Ovary (tissue), 9 donors: ENCODE data around the gene FAM8A1. TPM values are rescaled to one million over a fixed set of nuclear protein-coding genes. Genes with fewer than 3 reads are reported as not detected.
"Not testable (repeated sequence)": the region's sequence is repeated elsewhere in the genome, so short reads cannot be mapped to it uniquely, and the experiment has no call there.

ENCODE experiments used
- DNase-seq, 5 donors: peaks; one replicate each; pipeline ENCODE4 v3.0.0-alpha.2; 2019 to 2020
- H3K27ac ChIP-seq, 2 donors: fragments of 200-600 bp; one replicate each; pipeline versions ENCODE4 v1.5.1 to v1.8.0; 2019 to 2022
- H3K27me3 ChIP-seq: fragments of 200-600 bp; one replicate; pipeline ENCODE4 v1.8.0; 2022
- H3K36me3 ChIP-seq: fragments of 200-600 bp; sonication (generic); one replicate; pipeline ENCODE4 v1.5.1; 2019
- H3K4me1 ChIP-seq: one replicate; pipeline ENCODE4 v1.8.1; 2013; ENCODE audit warnings: mild to moderate bottlenecking, moderate library complexity; ENCODE audit not compliant: insufficient read depth
- H3K4me3 ChIP-seq: fragments of 200-600 bp; sonication (generic); one replicate; pipeline ENCODE4 v1.5.1; 2017
- H3K9me3 ChIP-seq, 2 donors: fragments of 200-600 bp in 1 of 2; sonication (generic) in 1 of 2; one replicate each; pipeline versions ENCODE4 v1.5.1 to v1.8.1; 2013 to 2019; ENCODE audit warnings: mild to moderate bottlenecking in 1 of 2, moderate library complexity in 1 of 2
- EP300 ChIP-seq: sonication (generic); formaldehyde crosslinking; IDR thresholded peaks from one replicate; pipeline ENCODE4 v1.6.1; 2017; ENCODE audit warnings: antibody characterized with exemption
- POLR2A ChIP-seq: fragments of 450-650 bp; IDR thresholded peaks from one replicate; pipeline ENCODE4 v1.6.1; 2017; ENCODE audit warnings: antibody characterized with exemption, mild to moderate bottlenecking, moderate library complexity
- WGBS, 3 donors: extraction: QIAGEN DNeasy Blood & Tissue Kit in 1 of 3; methylation state at CpG; one replicate each; pipeline versions ENCODE4 v1.1.5 to v1.1.7; 2013 to 2017; 5-methylcytosine and 5-hydroxymethylcytosine counted together
- intact Hi-C, 4 donors: fragments of 100-400 bp; cut with DNase I; formaldehyde crosslinking; loops; one replicate each; pipeline versions ENCODE4 v1.11.0 to v1.15.1; 2022 to 2023
- polyA plus RNA-seq, 2 donors: library from polyadenylated mRNA; stranded (reverse); fragments of 200-250 nt in 1 of 2; fragments of 350-450 nt in 1 of 2; fragmentation: Illumina TruSeq in 1 of 2; extraction: RNeasy Lipid Tissue Mini Kit (QIAGEN cat#74804) in 1 of 2; gene quantifications; one replicate each; pipeline ENCODE4 v1.2.3, GENCODE V29; 2013 to 2014
- total RNA-seq, 7 donors: library from RNA; depleted of rRNA in 2 of 7; stranded (reverse); fragments of >200 nt in 2 of 7; fragmentation: NEBNext Ultra II Directional in 3 of 7; extraction: Animal tissue kit (Norgen Biotek cat#: 25700) in 3 of 7; gene quantifications; one replicate each; pipeline versions ENCODE4 v1.1.0 to v1.2.4, GENCODE V29; 2016 to 2023
- TF ChIP-seq, protein P1 (sequence below), 3 donors: fragments of 450-650 bp in 2 of 3; fragments of 200-600 bp in 1 of 3; IDR thresholded peaks; one replicate each; pipeline versions ENCODE4 v1.5.1 to v1.8.0; 2016 to 2022; ENCODE audit warnings: antibody characterized with exemption in 3 of 3, mild to moderate bottlenecking in 1 of 3
- donor health status: DM: no; HTN: no; CAD: no; lungs with moderate emphysema.
- donor health status: DM: no; HTN: no; CAD: no.
- donor health status: Bipolar disorder and iron deficiency.
- donor health status: DM: yes; HTN: yes; CAD: no.
- donor health status: DM: no; HTN: no; CAD: no.
- donor health status: DM: yes; HTN: yes; CAD: no.

FAM8A1 gene
- total and polyA plus RNA-seq, 9 donors = 25.4 to 39.7 (median 31.0) TPM

GRCh38 chr6:17585766-17586490 is 14.2 kb upstream of the FAM8A1 start:
- no peaks in the 10 kb centered on the region for H3K9me3 ChIP-seq
- no peak overlapping the region for H3K4me3 ChIP-seq
- no peak overlapping the region for H3K27ac ChIP-seq
- no peaks in the 10 kb centered on the region for H3K4me1 ChIP-seq
- no peak for TF ChIP-seq EP300
- TF ChIP-seq, protein P1, sequence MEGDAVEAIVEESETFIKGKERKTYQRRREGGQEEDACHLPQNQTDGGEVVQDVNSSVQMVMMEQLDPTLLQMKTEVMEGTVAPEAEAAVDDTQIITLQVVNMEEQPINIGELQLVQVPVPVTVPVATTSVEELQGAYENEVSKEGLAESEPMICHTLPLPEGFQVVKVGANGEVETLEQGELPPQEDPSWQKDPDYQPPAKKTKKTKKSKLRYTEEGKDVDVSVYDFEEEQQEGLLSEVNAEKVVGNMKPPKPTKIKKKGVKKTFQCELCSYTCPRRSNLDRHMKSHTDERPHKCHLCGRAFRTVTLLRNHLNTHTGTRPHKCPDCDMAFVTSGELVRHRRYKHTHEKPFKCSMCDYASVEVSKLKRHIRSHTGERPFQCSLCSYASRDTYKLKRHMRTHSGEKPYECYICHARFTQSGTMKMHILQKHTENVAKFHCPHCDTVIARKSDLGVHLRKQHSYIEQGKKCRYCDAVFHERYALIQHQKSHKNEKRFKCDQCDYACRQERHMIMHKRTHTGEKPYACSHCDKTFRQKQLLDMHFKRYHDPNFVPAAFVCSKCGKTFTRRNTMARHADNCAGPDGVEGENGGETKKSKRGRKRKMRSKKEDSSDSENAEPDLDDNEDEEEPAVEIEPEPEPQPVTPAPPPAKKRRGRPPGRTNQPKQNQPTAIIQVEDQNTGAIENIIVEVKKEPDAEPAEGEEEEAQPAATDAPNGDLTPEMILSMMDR (IDR thresholded peaks at IDR 0.05) = no peak
- TF ChIP-seq POLR2A = no peak
- no peak for DNase-seq
- no peaks in the 10 kb centered on the region for H3K36me3 ChIP-seq
- 70 to 76% (median 74%) methylated on average over 7 of the region's 7 CpGs for WGBS, 3 donors
- intact Hi-C loops = loop anchor here (10.0 kb wide), 3 partner anchors 219 to 431 kb away; partner anchors contain the start of gene RBM24 (in 2 of the 4)
- H3K27me3 ChIP-seq = no peaks in the 10 kb centered on the region

DNA sequence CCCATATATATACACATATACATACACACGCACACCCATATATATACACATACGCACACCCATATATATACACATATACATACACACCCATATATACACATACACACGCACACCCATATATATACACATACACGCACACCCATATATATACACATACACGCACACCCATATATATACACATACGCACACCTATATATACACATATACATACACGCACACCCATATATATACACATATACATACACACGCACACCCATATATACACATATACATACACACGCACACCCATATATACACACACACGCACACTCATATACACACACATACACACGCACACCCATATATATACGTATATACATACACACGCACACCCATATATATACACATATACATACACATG is 13.5 kb upstream of the FAM8A1 start:
- H3K4me1 ChIP-seq, H3K27ac ChIP-seq, H3K36me3 ChIP-seq, H3K4me3 ChIP-seq, H3K27me3 ChIP-seq, H3K9me3 ChIP-seq, DNase-seq: not testable (repeated sequence)
- intact Hi-C loops = loop anchor here (10.0 kb wide), 3 partner anchors 218 to 432 kb away; partner anchors contain the start of gene RBM24 (in 2 of the 4)
- 89 to 93% (median 93%) methylated on average over 13 of the region's 13 CpGs for WGBS, 3 donors

DNA sequence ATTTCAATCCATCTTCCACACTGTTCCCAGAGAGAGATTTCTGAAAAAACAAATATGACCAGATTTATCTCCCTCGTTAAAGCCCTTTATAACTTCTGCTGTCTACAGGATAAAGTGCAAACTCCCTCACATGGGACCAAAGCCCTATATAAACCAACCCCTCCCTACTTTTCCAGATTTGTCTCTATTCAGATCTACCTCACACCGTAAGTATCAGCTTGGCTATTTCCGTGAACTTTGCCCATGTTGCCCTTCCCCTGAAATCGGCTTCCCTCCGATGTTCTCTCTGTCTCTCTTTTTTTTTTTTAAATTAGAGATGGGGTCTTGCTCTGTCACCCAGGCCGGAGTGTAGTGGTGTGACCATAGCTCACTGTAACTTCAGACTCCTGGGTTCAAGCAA is 12.1 kb upstream of the FAM8A1 start:
- WGBS, 3 donors = 72 to 80% (median 74%) methylated on average over 6 of the region's 6 CpGs
- no peak overlapping the region for H3K4me3 ChIP-seq
- intact Hi-C loops = loop anchor here (10.0 kb wide), 3 partner anchors 217 to 433 kb away; partner anchors contain the start of gene RBM24 (in 2 of the 4)

DNA sequence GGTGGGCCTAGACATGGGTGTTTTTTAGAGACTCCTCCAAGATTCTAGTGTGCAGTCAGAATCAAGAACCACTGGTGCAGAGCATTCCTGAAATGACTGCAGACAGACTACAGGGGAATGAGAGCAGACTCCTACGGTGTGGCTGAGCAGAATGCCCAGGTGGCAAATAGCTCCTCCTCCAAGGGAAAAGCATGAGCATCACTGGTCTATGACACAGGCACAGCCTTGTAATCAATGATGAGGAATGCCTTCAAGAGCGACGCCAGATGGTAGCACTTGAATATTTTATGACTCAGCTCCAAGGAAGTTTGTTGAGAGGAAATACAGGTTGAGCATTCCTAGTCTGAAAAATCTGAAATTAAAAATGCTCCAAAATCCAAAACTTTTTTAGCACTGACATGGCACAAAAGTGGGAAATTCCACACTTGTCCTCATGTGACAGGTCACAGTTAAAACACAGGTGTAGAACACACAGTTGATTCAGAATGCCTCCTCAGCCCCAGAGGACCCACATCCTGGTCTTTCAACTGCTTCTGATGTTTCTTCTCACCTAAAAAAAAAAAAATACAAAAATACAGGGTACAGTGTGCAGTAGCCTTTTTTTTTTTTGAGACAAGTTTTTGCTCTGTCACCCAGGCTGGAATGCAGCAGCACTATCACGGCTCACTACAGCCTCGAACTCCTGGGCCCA is 10.6 kb upstream of the FAM8A1 start:
- no peaks in the 10 kb centered on the region for H3K9me3 ChIP-seq
- no peaks in the 10 kb centered on the region for H3K36me3 ChIP-seq
- no peaks in the 10 kb centered on the region for H3K4me1 ChIP-seq
- no peak for DNase-seq
- 52 to 66% (median 53%) methylated on average over 5 of the region's 5 CpGs for WGBS, 3 donors
- intact Hi-C loops = loop anchor here (10.0 kb wide), 3 partner anchors 215 to 435 kb away; partner anchors contain the start of gene RBM24 (in 2 of the 4)
- no peaks in the 10 kb centered on the region for H3K27me3 ChIP-seq
- H3K27ac ChIP-seq = no peak overlapping the region
- TF ChIP-seq, protein P1 (IDR thresholded peaks at IDR 0.05) = no peak
- TF ChIP-seq POLR2A = no peak
- no peak overlapping the region for H3K4me3 ChIP-seq

More for the DNA sequence above, 12.1 kb upstream of the FAM8A1 start:
- Histone ChIP-seq H3K27ac (no peak overlapping the region), H3K4me1 (no peaks in the 10 kb centered on the region), H3K9me3 (no peaks in the 10 kb centered on the region), H3K27me3 (no peaks in the 10 kb centered on the region), H3K36me3 (no peaks in the 10 kb centered on the region)
- no peak for DNase-seq
- TF ChIP-seq POLR2A (no peak), EP300 (no peak)
- TF ChIP-seq, protein P1 (IDR thresholded peaks at IDR 0.05) = no peak

GRCh38 chr6:17591287-17591686 is 8.8 kb upstream of the FAM8A1 start:
- TF ChIP-seq, protein P1 (IDR thresholded peaks at IDR 0.05) = no peak
- TF ChIP-seq POLR2A (no peak), EP300 (no peak)
- Histone ChIP-seq H3K27ac (no peak overlapping the region), H3K9me3 (no peaks in the 10 kb centered on the region), H3K36me3 (no peaks in the 10 kb centered on the region), H3K4me1 (no peaks in the 10 kb centered on the region), H3K27me3 (no peaks in the 10 kb centered on the region), H3K4me3 (no peak overlapping the region)
- no peak for DNase-seq
- intact Hi-C loops = no loop called here
- WGBS, 3 donors = 82 to 93% (median 93%) methylated on average over 1 of the region's 1 CpG
